ENCODE results near the gene IMMP2L. TPM values are rescaled to one million over a fixed set of nuclear protein-coding genes. Genes with fewer than 3 reads are reported as not detected.

Gene IMMP2L
- total RNA-seq, 1 experiment from 2014 or later, result 8.6 TPM

- Histone ChIP-seq H3K4me3 (ENCODE audit: low read length) (no peak overlapping the region), H3K9me3 (ENCODE audit: low read length) (no peaks in the 10 kb centered on the region), H3K79me2 (ENCODE audit: low read length) (no peaks in the 10 kb centered on the region), H4K20me1 (ENCODE audit: low read length) (no peaks in the 10 kb centered on the region), H3K9me2 (replicated peaks; ENCODE audit: low read length) (no peaks in the 10 kb centered on the region), H3K27ac (ENCODE audit: low read length) (no peak overlapping the region), H3K27me3 (ENCODE audit: low read length) (no peaks in the 10 kb centered on the region), H3K36me3 (ENCODE audit: low read depth, low read length) (no peaks in the 10 kb centered on the region), H3K9ac (ENCODE audit: low read length) (no peak overlapping the region), H3K4me1 (ENCODE audit: insufficient read depth, low read length) (peaks cover 7% of the 10 kb centered on the region), H2AFZ (ENCODE audit: low read length) (no peak overlapping the region), H3K4me2 (ENCODE audit: low read length) (no peak overlapping the region), H3F3A (ENCODE audit: low read length, unreplicated experiment) (no peaks in the 10 kb centered on the region)
- BruUV-seq (replicated peaks), result no TSS peak
- intact Hi-C loops (cut with micrococcal nuclease), result no loop called here
- ATAC-seq (peak; percentile 50), DNase-seq (peak; percentile 21)
- TF ChIP-seq CTCF (conservative IDR thresholded peaks at IDR 0.05; ENCODE audit: low read depth, low read length) (no peak), EZH2 (IDR thresholded peaks at IDR 0.05; ENCODE audit: low read length, unreplicated experiment) (no peak), EZH2phosphoT487 (IDR thresholded peaks at IDR 0.05; ENCODE audit: borderline replicate concordance, low read length) (no peak)
- ChIA-PET CTCF (no interaction called here), POLR2A (ENCODE audit: unreplicated experiment) (no interaction called here)
Measured at GRCh38 chr7:110947408-110947807, 614.9 kb downstream of the IMMP2L start.

- DNase-seq (no peak), ATAC-seq (no peak)
- Histone ChIP-seq H3K9me3 (ENCODE audit: low read length) (no peaks in the 10 kb centered on the region), H2AFZ (ENCODE audit: low read length) (no peak overlapping the region), H3K4me1 (ENCODE audit: insufficient read depth, low read length) (peaks cover 11% of the 10 kb centered on the region), H3K79me2 (ENCODE audit: low read length) (no peaks in the 10 kb centered on the region), H3K9me2 (replicated peaks; ENCODE audit: low read length) (no peaks in the 10 kb centered on the region), H3K27ac (ENCODE audit: low read length) (no peak overlapping the region), H3K27me3 (ENCODE audit: low read length) (no peaks in the 10 kb centered on the region), H3K36me3 (ENCODE audit: low read depth, low read length) (no peaks in the 10 kb centered on the region), H3K4me2 (ENCODE audit: low read length) (no peak overlapping the region), H4K20me1 (ENCODE audit: low read length) (no peaks in the 10 kb centered on the region), H3K9ac (ENCODE audit: low read length) (no peak overlapping the region), H3F3A (ENCODE audit: low read length, unreplicated experiment) (no peaks in the 10 kb centered on the region), H3K4me3 (ENCODE audit: low read length) (no peak overlapping the region)
- TF ChIP-seq CTCF (conservative IDR thresholded peaks at IDR 0.05; ENCODE audit: low read depth, low read length), result no peak
- no peak for TF ChIP-seq EZH2 (IDR thresholded peaks at IDR 0.05; ENCODE audit: low read length, unreplicated experiment)
- TF ChIP-seq EZH2phosphoT487 (IDR thresholded peaks at IDR 0.05; ENCODE audit: borderline replicate concordance, low read length), result no peak
- POLR2A ChIA-PET (ENCODE audit: unreplicated experiment), result no interaction called here
- CTCF ChIA-PET, result no interaction called here
- intact Hi-C loops (cut with micrococcal nuclease), result no loop called here
- BruUV-seq (replicated peaks), result no TSS peak
Measured at GRCh38 chr7:110944966-110945644, 617.2 kb downstream of the IMMP2L start.

GRCh38 chr7:110944448-110944847 is 617.8 kb downstream of the IMMP2L start:
- Histone ChIP-seq H3K27me3 (ENCODE audit: low read length) (no peaks in the 10 kb centered on the region), H3K9ac (ENCODE audit: low read length) (no peak overlapping the region), H3K4me2 (ENCODE audit: low read length) (no peak overlapping the region), H4K20me1 (ENCODE audit: low read length) (no peaks in the 10 kb centered on the region), H3K36me3 (ENCODE audit: low read depth, low read length) (no peaks in the 10 kb centered on the region), H3K9me2 (replicated peaks; ENCODE audit: low read length) (no peaks in the 10 kb centered on the region), H3K4me1 (ENCODE audit: insufficient read depth, low read length) (peaks cover 11% of the 10 kb centered on the region), H2AFZ (ENCODE audit: low read length) (no peak overlapping the region), H3K27ac (ENCODE audit: low read length) (no peak overlapping the region), H3K9me3 (ENCODE audit: low read length) (no peaks in the 10 kb centered on the region), H3K4me3 (ENCODE audit: low read length) (no peak overlapping the region), H3K79me2 (ENCODE audit: low read length) (no peaks in the 10 kb centered on the region), H3F3A (ENCODE audit: low read length, unreplicated experiment) (no peaks in the 10 kb centered on the region)
- TF ChIP-seq CTCF (conservative IDR thresholded peaks at IDR 0.05; ENCODE audit: low read depth, low read length) (no peak), EZH2phosphoT487 (IDR thresholded peaks at IDR 0.05; ENCODE audit: borderline replicate concordance, low read length) (no peak), EZH2 (IDR thresholded peaks at IDR 0.05; ENCODE audit: low read length, unreplicated experiment) (no peak)
- ChIA-PET POLR2A (ENCODE audit: unreplicated experiment) (no interaction called here), CTCF (no interaction called here)
- no TSS peak for BruUV-seq (replicated peaks)
- no peak for DNase-seq
- intact Hi-C loops (cut with micrococcal nuclease), result no loop called here
- no peak for ATAC-seq
